Ascending aorta (tissue), 2 donors: ENCODE results near the gene MYL10. TPM values are rescaled to one million over a fixed set of nuclear protein-coding genes. Genes with fewer than 3 reads are reported as not detected.

Experiments used
- DNase-seq, 2 donors: peaks; one replicate each; pipeline ENCODE4 v3.0.0-alpha.2; 2019; ENCODE audit warnings: low spot score in 2 of 2
- H3K27ac ChIP-seq, 2 donors: fragments of 200-600 bp; sonication (generic); one replicate each; pipeline ENCODE4 v1.5.1; 2016 to 2017; ENCODE audit warnings: mild to moderate bottlenecking in 1 of 2
- H3K27me3 ChIP-seq: fragments of 200-600 bp; sonication (generic); one replicate; pipeline ENCODE4 v1.5.1; 2017
- H3K36me3 ChIP-seq, 2 donors: fragments of 200-600 bp; sonication (generic); one replicate each; pipeline ENCODE4 v1.5.1; 2016
- H3K4me1 ChIP-seq, 2 donors: fragments of 200-600 bp; sonication (generic); one replicate each; pipeline ENCODE4 v1.5.1; 2016 to 2017; ENCODE audit warnings: mild to moderate bottlenecking in 1 of 2
- H3K4me3 ChIP-seq, 2 donors: fragments of 200-600 bp; sonication (generic); one replicate each; pipeline ENCODE4 v1.5.1; 2016 to 2017; ENCODE audit warnings: mild to moderate bottlenecking in 1 of 2
- H3K9me3 ChIP-seq, 2 donors: fragments of 200-600 bp; sonication (generic); one replicate each; pipeline ENCODE4 v1.5.1; 2016
- intact Hi-C: fragments of 100-400 bp; cut with DNase I; formaldehyde crosslinking; loops from one replicate; pipeline ENCODE4 v1.15.1; 2023
- total RNA-seq: library from RNA; depleted of rRNA; stranded (reverse); fragments of >200 nt; gene quantifications from one replicate; pipeline ENCODE4 v1.1.0, GENCODE V29; 2016
- TF ChIP-seq, protein P1 (sequence below), 3 experiments: fragments of 200-600 bp in 2 of 3; fragments of 450-650 bp in 1 of 3; sonication (generic) in 2 of 3; IDR thresholded peaks; one replicate each; pipeline ENCODE4 v1.5.1; 2016 to 2019; ENCODE audit warnings: antibody characterized with exemption in 3 of 3, mild to moderate bottlenecking in 1 of 3, moderate library complexity in 1 of 3

The MYL10 gene
- total RNA-seq, 1 donor from 2014 or later, result not detected

DNA sequence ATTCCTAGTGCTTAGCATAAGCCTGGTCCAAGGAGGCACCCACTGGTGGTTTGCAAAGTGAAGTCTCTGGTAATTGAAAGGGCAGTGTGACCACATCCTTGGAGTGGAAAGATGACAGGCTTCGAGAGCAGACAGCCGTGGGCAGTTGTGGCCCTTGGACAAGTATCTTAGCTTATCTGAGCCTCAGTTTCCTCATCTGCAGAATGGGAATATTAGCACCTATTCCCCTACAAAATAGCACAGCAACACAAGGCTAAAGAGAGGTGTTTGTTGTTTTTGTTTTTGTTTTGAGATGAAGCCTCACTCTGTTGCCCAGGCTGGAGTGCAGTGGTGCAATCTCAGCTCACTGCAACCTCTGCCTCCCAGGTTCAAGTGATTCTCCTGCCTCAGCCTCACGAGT is 29.3 kb downstream of the MYL10 start:
- TF ChIP-seq, protein P1, sequence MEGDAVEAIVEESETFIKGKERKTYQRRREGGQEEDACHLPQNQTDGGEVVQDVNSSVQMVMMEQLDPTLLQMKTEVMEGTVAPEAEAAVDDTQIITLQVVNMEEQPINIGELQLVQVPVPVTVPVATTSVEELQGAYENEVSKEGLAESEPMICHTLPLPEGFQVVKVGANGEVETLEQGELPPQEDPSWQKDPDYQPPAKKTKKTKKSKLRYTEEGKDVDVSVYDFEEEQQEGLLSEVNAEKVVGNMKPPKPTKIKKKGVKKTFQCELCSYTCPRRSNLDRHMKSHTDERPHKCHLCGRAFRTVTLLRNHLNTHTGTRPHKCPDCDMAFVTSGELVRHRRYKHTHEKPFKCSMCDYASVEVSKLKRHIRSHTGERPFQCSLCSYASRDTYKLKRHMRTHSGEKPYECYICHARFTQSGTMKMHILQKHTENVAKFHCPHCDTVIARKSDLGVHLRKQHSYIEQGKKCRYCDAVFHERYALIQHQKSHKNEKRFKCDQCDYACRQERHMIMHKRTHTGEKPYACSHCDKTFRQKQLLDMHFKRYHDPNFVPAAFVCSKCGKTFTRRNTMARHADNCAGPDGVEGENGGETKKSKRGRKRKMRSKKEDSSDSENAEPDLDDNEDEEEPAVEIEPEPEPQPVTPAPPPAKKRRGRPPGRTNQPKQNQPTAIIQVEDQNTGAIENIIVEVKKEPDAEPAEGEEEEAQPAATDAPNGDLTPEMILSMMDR (IDR thresholded peaks at IDR 0.05), result no peak
- peaks cover 0 to 6% of the 10 kb centered on the region in 2 donors for H3K4me1 ChIP-seq
- no peaks in the 10 kb centered on the region for H3K9me3 ChIP-seq
- peak overlapping the region in 1 of 2 donors; percentile 5 for H3K27ac ChIP-seq
- no peaks in the 10 kb centered on the region for H3K36me3 ChIP-seq
- H3K4me3 ChIP-seq, result no peak overlapping the region
- no peak for DNase-seq
- intact Hi-C loops, result loop anchor here (5.0 to 10.0 kb wide), 2 partner anchors 525 to 673 kb away; no protein-coding TSS in a partner anchor
- H3K27me3 ChIP-seq, result no peaks in the 10 kb centered on the region

DNA sequence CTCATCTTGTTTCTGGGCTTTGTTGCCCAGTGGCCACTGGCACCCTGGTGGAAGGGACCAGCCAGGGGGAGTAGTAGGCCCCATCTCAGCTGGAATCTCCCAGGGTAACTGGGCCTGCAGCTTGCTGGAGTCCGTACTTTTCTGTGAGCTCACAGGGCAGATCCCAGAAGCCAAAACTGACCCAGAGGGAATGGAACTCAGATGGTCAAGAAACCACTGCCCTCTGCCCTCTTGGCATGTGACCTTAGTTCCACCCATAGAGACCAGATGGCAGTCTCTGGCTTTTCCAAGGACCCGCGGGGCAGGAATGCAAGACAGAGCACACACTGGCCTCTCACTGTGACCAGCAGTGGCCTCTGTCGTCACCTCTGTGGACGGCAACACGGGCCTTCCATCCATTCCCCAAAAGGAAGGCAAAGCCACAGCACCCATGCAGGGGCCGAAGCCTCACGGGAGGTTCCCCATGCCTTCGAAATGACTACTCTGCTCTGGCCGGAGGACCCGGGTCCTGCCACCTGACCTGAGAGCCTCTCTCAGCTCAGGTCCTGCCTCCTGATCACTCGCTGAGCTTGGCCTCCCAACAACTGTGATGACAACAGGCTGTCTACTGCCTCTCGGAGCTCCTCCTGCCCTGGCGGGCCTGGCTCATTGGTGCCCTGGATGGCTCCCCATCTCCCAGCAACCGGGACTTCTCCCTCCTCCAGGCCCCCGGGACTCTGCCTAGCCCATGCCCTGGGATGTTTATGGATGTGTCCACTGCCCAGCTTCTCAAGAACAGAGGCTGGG is 29.9 kb downstream of the MYL10 start:
- intact Hi-C loops, result no loop called here
- Histone ChIP-seq H3K27me3 (no peaks in the 10 kb centered on the region), H3K9me3 (no peaks in the 10 kb centered on the region), H3K27ac (peak overlapping the region in 1 of 2 donors; percentile 23), H3K4me1 (peaks cover 0 to 6% of the 10 kb centered on the region in 2 donors), H3K4me3 (no peak overlapping the region), H3K36me3 (no peaks in the 10 kb centered on the region)
- TF ChIP-seq, protein P1 (IDR thresholded peaks at IDR 0.05), result no peak
- no peak for DNase-seq

DNA sequence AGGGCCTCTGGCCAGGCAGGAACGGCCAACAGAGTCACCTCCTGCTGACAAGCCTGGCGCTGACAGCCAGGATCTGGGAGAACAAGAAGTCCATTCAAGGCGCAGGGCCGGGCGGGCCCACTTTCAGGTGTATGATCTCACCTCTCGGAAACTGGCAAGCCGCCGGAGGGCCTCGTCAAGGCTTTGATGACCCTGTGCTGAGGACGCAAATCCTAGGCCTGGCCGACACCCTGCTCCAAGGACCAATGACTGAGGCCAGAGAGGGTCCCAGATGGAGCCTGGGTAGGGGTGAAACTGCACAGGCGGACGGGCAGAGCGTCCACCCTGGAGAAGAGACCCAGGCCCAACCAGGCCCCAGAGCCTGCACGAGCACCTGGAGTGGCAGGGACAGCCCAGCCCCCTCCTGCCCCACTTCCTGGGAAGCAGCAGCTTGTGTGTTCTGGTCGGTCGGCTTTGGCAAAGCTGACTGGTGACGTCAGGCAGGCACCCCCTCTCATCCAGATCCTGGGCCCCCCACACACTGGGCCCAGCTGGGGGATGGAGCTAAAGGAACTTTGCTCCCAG is 30.6 kb downstream of the MYL10 start:
- Histone ChIP-seq H3K36me3 (no peaks in the 10 kb centered on the region), H3K4me3 (no peak overlapping the region), H3K9me3 (no peaks in the 10 kb centered on the region), H3K4me1 (peaks cover 0 to 6% of the 10 kb centered on the region in 2 donors), H3K27ac (peak overlapping the region in 1 of 2 donors; percentile 23), H3K27me3 (no peaks in the 10 kb centered on the region)
- TF ChIP-seq, protein P1 (IDR thresholded peaks at IDR 0.05), result no peak
- DNase-seq, result no peak
- intact Hi-C loops, result no loop called here

DNA sequence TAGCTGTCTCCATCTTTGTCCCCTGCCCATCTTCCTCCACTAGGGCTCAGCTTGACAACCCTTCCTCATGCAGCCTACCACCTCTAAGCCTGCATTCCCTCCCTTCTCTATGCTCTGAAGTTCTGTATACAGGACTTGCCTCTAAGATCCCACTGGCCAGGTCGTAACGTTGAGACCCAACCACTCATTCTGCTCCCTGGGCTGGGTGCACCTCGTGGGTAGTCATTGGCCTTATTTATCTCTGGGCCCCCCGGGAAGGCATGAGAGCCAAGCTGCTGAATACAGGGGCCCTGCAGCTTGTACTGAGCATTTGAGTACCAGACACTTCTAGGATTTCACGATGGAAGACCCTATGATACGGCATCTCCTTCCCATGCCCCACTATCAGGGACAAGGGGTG is 31.2 kb downstream of the MYL10 start:
- Histone ChIP-seq H3K36me3 (no peaks in the 10 kb centered on the region), H3K4me3 (no peak overlapping the region), H3K4me1 (peaks cover 0 to 6% of the 10 kb centered on the region in 2 donors), H3K27me3 (no peaks in the 10 kb centered on the region), H3K27ac (no peak overlapping the region), H3K9me3 (no peaks in the 10 kb centered on the region)
- DNase-seq, result no peak
- TF ChIP-seq, protein P1 (IDR thresholded peaks at IDR 0.05), result no peak
- intact Hi-C loops, result no loop called here

DNA sequence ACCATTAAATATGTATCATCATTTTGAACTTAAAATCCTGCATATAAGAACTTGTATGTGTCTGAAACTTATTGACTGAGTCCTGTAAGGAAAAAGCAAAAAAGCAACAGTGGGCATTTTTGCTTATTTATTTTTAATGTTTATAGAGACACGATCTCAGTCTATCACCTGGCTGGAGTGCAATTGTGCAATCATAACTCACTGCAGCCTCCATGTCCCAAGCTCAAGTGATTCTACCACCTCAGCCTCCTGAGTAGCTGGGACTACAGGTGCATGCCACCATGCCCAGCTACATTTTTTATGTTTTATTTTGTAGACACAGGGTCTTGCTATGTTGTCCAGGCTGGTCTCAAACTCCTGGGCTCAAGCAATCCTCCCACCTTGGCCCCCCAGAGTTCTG is 32.2 kb downstream of the MYL10 start:
- DNase-seq, result no peak
- H3K36me3 ChIP-seq, result no peaks in the 10 kb centered on the region
- no peaks in the 10 kb centered on the region for H3K27me3 ChIP-seq
- no peaks in the 10 kb centered on the region for H3K4me1 ChIP-seq
- TF ChIP-seq, protein P1 (IDR thresholded peaks at IDR 0.05), result no peak
- no peak overlapping the region for H3K27ac ChIP-seq
- no peak overlapping the region for H3K4me3 ChIP-seq
- no peaks in the 10 kb centered on the region for H3K9me3 ChIP-seq
- intact Hi-C loops, result no loop called here
